Putamen (tissue), 1 donor: ENCODE measurements around the gene MATN1.
A peak's percentile ranks its signal among the peaks of the same experiment; 100 is the strongest.

Experiments used
- DNase-seq: peaks from one replicate; pipeline ENCODE4 v3.0.0-alpha.2; 2016; ENCODE audit warnings: low spot score

The MATN1 gene

DNA sequence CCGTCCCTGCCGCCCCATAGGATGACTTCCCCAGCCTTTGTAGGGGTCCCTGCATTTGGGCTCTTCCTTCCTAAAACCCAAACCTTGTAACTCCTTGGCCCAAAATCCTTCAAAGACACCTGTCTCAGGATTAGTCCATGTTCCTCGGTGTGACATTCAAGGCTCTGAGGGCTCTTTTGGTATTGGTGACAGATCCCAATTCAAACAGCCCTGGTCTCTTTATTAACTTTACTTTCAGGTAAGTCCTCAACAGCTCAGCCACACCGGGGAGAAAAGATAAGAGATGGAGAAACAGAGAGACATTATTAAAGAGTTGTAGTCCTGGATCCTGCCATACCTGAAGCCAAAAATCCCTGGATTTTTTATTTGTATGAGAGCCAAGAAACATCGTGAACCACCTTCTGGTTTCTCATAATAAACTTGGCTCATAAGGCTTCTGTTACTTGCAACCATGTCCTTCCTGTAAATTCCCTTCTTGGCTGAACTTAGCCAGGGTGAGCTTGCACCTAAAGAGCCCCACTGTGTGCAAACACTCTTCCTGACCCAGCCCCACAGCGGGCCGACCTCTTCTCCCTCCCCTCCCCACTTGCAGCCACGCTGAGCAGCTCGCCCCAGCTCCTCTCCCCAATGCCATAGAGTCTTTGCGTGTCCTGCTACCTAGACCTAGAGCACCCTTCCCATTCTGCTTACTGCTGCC, 7.9 kb upstream of the MATN1 start:
- DNase-seq, result no peak

DNA sequence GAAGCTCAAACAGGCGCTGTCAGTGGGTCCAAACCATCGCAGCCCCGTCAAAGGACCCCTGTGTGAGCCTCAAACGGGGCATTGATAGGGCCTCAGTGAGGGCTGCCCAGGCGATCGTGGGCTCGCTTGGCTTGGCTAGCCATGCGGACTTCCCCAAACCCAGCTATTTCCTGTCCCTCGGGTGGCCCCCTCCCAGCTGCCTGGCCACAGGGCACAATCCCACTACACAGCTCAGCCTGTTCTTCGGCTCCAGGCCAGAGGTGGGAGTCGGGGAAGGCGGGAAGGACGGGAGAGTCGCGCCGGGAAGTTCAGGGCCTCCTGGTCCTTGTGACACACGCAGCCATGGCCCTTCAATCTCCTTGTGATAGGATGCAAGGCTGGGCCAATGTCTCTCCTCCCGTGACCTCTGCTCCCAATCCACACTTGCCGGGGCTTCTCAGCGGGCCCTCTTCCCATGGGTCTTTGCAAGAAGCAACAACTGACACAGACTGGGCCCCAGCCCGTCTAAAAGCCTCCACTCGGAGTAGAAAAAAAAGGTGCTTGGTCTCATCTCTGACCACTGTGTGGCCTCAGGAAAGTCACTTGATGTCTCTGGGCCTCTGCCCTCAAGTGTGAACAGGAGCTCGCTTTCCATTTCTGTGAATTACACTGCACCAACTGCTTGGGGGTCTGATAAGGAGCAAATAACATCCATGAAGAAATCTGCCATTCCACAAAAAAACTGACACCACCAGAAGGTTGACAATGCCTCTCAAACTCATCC, 7.1 kb upstream of the MATN1 start:
- DNase-seq, result no peak

- no peak for DNase-seq
Observed at GRCh38 chr1:30729901-30730300, 6.5 kb upstream of the MATN1 start.

DNA sequence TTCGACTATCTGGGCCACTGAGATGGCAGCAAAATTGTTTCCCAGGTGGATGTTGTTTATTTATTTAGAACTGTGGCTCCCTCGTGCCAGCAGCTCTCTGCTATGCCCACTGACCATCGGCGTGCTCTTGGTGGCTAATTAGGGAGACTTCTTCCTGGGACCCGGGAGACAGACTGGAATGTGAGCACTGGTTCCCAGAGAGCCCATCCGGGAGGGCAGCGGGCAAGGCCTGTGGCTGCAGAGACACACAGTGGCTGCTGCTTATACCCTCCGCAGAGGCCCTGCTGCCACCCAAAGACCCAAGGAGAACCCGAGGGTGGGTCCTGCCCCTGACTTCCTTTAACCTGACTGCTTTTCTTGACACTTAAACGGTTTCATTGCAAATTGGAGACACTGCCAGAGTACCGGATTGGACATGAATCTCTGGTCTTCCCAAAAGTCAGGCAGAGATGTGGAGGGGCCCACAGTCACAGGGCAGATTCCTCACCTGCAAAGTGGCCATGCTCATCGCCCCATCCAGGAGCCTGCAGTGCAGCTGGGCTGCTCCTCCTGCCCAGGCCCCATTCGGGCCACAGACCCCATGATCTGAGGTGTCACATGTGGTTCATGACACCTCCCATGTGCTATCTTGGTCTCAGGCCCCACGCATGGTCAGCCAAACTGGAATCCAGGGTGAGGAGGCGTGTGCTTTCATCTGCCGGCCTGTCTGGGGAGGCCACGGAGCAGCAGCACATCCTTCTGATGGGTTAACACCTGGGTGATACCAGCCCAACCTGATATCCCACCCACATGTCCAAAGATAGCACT, 5.7 kb upstream of the MATN1 start:
- DNase-seq, result no peak

DNA sequence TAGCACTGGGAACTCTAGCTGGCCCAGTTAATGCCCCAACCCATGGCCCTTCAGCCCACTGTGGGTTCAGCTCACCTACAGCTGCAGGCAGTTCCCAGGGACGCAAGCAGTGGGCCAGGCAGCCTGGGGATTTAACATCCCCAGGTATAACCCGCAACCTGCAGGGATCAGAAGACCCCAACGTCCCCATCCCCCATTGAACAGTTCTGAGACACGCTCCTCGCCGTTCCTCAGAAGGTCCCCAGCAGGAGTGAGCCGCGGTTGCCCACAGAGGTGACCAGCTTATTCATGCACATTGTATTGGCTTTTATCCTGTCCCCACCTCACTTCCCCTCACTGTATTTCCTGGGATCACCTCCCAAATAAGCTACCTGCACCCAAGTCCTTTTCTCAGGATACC, 5.0 kb upstream of the MATN1 start:
- no peak for DNase-seq

DNA sequence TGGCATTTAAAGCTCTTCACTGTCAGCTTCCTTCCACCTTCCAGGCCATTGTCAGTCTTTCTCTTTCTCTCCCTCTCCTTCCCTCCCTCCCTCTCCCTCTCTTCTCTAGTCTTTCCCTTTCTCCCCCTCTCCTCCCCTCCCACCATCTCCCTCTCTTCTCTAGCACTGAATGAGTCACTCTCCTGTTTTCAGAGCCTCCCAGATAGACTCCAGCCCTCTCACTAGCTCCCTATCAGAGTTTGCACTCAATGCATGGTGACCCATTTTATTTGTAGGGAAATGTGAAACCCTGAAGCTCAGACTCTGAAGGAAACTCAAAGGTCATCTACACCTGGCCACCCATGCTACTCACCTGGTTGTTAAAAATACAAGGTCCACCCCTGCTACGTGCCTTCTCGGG, 4.4 kb upstream of the MATN1 start:
- peak; percentile 44 for DNase-seq

DNA sequence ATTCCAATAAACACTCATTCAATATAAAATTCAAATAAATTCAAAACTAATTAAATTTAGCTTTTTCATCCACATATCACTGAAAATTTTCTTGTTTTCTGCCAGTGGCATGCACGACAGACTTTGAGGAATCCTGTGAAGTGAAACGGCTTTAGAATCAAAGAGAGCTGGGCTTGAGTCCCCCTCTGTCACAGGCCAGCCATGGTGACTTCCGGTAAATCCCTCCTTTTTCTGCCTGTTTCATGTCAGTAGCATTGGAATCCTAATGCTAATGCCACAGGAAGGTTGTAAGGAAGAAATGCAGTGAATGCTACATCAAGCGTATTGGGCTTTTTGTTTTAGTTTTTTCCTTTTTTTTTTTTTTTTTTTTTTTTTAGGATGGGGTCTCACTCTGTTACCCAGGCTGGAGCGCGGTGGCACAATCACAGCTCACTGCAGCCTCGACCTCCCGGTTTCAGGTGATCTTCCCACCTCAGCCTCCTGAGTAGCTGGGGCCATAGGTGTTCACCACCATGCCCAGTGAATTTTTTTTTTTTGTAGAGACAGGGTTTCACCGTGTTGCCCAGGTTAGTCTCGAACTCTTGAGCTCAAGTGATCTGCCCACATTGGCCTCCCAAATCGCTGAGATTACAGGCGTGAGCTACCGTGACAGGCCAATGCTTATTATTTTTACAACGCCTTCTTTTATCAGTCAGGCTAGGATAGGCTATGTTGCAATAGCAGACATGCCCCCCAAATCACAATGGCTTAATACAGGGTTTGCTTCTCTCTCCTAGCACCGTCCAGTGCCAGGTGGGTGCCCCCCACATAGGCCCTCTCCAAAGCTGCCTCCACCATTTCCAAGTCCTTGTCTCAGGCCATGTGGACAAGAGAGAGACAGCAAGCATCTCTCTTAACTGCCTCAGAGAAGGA, 3.6 kb upstream of the MATN1 start:
- DNase-seq, result no peak

- no peak for DNase-seq
Observed at GRCh38 chr1:30726236-30726635, 2.9 kb upstream of the MATN1 start.

GRCh38 chr1:30725450-30726095, 2.2 kb upstream of the MATN1 start:
- DNase-seq, result no peak

DNA sequence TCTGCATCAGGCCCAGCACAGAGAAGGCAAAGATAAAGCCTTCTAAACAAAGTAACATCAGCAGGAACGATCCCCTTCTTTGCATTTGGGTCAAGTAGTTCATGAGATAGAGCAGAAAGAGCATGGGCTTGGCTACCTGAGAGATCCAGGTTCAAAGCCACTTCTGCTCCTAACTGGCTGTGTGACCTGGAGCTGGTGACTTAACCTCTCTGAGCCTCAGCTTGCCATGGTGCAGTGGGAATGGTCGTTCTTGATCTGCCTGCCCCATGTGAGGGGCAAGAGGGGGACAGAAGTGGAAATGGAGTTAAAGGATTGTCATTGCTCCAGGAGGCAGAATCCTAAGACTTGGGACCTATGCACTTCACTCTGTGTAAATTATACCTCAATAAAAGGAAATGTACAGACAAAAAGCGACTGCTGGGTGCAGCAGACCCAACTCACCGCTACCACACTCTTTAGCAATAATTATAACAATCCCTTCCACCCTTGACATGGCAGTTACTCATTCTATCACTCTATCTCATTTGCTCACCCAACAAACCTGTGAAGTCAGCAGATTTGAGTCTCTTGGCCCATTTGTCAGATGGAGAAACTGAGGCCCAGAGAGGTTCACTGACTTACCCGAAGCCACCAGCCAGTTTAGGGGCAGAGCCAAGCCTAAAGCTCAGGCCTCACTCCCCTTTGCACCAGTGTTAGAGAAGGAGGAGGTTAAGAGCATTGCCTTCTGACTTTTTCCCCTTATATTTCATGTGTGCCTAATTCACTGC, 1.5 kb upstream of the MATN1 start:
- DNase-seq, result no peak

DNA sequence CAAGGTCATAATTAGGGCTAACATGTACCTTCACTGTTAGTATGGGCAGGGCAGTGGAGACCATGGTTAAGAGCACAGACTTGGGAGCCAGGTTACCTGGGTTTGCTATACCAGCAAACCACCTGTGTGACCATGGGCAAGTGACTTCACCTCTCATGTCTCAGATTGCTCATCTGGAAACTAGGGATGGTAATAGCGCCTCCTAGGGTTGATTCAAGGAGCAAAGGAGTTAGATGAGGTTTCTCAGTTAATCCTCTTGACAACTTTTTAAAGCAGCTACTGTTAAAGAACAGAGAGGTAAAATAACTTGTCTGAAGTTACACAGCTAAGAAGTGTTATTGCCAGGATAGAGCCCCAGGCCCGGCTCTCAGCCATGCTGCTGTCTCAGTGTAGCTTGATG, 790 bp upstream of the MATN1 start:
- DNase-seq, result no peak

- no peak for DNase-seq
Observed at GRCh38 chr1:30721812-30722537, 1.4 kb downstream of the MATN1 start.

GRCh38 chr1:30721341-30721793, 2.0 kb downstream of the MATN1 start:
- no peak for DNase-seq

- DNase-seq, result no peak
Observed at GRCh38 chr1:30720271-30721223, 2.8 kb downstream of the MATN1 start.

DNA sequence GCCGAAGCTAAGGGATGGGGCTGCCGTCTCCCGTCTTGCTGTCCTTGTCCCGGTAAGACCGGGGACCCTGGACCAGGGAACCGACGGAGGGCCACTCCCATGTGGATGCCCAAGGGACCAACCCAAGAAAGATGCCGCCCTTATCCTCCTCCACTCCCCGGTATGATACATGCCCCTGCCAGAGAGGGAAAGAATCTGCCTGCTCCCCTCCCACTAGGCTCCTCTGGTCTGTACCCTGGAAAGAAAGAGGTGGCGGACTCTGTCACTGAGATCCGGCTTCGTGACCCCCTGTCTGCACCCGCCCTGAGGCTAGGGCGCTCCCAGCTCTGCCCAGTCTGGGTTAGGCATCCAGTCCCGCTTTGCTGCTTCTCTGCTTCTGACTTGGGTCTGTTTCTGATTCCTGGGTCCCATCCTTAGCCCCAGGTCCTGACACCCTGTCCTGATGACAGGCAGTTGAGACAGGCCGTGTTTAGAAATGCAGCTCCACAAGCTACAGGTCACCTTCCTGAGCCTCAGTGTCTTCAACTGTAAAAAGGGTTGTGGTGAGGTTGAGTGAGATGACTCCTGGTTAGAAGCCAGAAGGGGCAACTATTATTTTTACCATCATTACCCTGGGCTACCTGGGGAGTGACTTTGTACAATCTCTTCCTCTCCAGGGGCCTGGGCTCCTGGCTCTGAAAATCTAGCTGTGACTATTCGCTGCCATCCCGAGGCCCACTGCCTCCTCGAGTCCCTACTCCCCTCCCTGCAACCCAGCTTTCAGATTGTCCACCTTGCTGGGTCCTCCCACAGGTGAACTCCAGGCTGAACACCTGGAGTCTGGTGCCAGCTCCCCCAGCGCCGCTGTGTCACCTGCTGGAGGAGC, 3.7 kb downstream of the MATN1 start:
- DNase-seq, result no peak

GRCh38 chr1:30718636-30719405, 4.6 kb downstream of the MATN1 start:
- DNase-seq, result peak; percentile 86
